22Rv1 (cell line): Measurements from ENCODE around the gene FRMPD2.
"Not testable (repeated sequence)": the region's sequence is repeated elsewhere in the genome, so short reads cannot be mapped to it uniquely, and the experiment has no call there.

Source experiments
- H3K27ac ChIP-seq: fragments of 450-650 bp; 2 replicates; pipeline ENCODE4 v1.5.1; 2017
- CTCF ChIP-seq: fragments of 450-650 bp; IDR thresholded peaks from 2 replicates; pipeline ENCODE4 v1.5.1; 2017; ENCODE audit warnings: mild to moderate bottlenecking
- ZFX ChIP-seq: fragments of 450-650 bp; IDR thresholded peaks from 2 replicates; pipeline ENCODE4 v1.6.1; 2017; ENCODE audit warnings: antibody characterized with exemption, borderline replicate concordance

Gene FRMPD2

GRCh38 chr10:48197236-48197899 is 77.1 kb downstream of the FRMPD2 start:
- TF ChIP-seq CTCF (no peak), ZFX (no peak)
- no peak overlapping the region for H3K27ac ChIP-seq

GRCh38 chr10:48195803-48196202 is 78.7 kb downstream of the FRMPD2 start:
- TF ChIP-seq CTCF (no peak), ZFX (no peak)
- no peak overlapping the region for H3K27ac ChIP-seq

- H3K27ac ChIP-seq, result peak overlapping the region; percentile 32
- no peak for TF ChIP-seq CTCF
- no peak for TF ChIP-seq ZFX
Measured at GRCh38 chr10:48194830-48195229, 79.7 kb downstream of the FRMPD2 start.

GRCh38 chr10:48193556-48193955 is 80.9 kb downstream of the FRMPD2 start:
- TF ChIP-seq CTCF, result no peak
- TF ChIP-seq ZFX, result no peak

GRCh38 chr10:48192881-48193450 is 81.5 kb downstream of the FRMPD2 start:
- TF ChIP-seq CTCF, result no peak
- TF ChIP-seq ZFX, result no peak
- H3K27ac ChIP-seq, result no peak overlapping the region

More at GRCh38 chr10:48193556-48193955, 80.9 kb downstream of the FRMPD2 start:
- H3K27ac ChIP-seq, result no peak overlapping the region

- no peak overlapping the region for H3K27ac ChIP-seq
- TF ChIP-seq CTCF (no peak), ZFX (no peak)
Measured at GRCh38 chr10:48187713-48188485, 86.6 kb downstream of the FRMPD2 start.

GRCh38 chr10:48187126-48187525 is 87.4 kb downstream of the FRMPD2 start:
- TF ChIP-seq CTCF, result no peak
- TF ChIP-seq ZFX, result no peak
- no peak overlapping the region for H3K27ac ChIP-seq

GRCh38 chr10:48186264-48186804 is 88.2 kb downstream of the FRMPD2 start:
- H3K27ac ChIP-seq, result not testable (repeated sequence)
